GM12875 (cell line): ENCODE results near the gene COLEC12.

Experiments used
- H3K4me3 ChIP-seq: one replicate; pipeline ENCODE4 v1.5.1; 2011; ENCODE audit warnings: low read depth, low read length, control low read depth
- CTCF ChIP-seq: IDR thresholded peaks from 2 replicates; pipeline ENCODE4 v1.5.1; 2011; ENCODE audit warnings: low read depth, mild to moderate bottlenecking, control low read depth, inconsistent platforms, low read length, moderate library complexity, borderline replicate concordance; ENCODE audit not compliant: insufficient read depth

COLEC12 gene

DNA sequence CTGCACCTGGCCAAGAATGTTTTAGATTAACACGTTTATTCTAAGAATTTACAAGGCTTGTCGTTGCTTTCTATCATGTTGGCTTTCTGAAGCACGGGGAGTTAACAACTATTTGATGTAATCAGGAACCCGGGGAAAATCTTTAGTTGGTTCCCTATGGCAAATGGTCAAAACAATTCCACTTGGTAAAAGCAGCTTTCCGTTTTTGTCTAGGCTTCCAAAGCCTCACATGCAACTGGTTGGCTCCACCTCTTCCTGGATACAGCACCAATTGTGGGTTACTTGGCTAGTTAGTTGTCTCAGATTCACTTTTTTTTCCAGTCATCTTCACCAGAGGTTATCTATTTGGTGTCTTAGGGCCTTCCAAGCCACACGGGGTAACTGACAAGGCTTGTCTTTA lies 2.8 kb downstream of the COLEC12 start:
- no peak overlapping the region for H3K4me3 ChIP-seq
- TF ChIP-seq CTCF, result no peak

- H3K4me3 ChIP-seq, result no peak overlapping the region
Observed at GRCh38 chr18:495452-495851, 5.0 kb downstream of the COLEC12 start.

DNA sequence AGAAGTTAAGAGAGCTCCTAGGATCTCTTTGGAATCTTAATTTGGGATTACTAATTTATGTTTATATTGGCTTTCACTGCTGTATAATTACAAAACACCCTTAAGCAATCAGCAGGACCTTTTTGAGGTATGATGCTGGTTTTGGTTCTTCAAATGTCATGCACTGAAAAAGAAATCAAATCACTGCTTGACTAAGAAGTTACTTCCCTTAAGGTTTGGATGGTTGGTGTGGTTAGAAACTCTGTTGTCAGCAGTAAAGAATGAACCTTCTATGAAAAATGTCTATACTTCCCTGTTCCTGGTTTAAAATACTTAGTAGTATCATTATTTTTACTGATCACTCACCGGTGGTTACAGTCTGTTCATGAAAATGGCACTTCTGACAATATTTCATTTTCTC lies 5.5 kb downstream of the COLEC12 start:
- no peak overlapping the region for H3K4me3 ChIP-seq
- no peak for TF ChIP-seq CTCF

More at GRCh38 chr18:495452-495851, 5.0 kb downstream of the COLEC12 start:
- no peak for TF ChIP-seq CTCF

- no peak overlapping the region for H3K4me3 ChIP-seq
- no peak for TF ChIP-seq CTCF
Observed at GRCh38 chr18:493986-494983, 6.2 kb downstream of the COLEC12 start.

GRCh38 chr18:492451-492850 lies 8.1 kb downstream of the COLEC12 start:
- H3K4me3 ChIP-seq, result no peak overlapping the region
- TF ChIP-seq CTCF, result no peak

DNA sequence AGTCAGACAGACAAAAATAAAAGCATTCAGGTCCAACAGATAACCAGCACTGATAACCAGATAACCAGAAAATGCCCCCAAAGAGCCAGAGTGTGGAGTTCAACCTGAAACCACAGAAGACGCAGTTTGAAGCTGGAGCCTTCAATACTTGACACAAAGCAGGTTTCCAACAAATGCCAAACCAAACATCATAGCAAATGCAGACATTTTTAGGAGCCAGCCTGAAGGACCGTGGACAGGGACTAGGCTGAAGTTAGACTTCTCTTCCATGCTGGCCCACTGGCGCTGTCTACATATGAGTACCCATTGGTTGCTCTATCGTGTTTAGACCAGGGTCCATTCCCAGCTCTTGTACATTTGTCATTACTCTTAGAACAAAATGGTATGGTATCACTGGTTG lies 9.9 kb downstream of the COLEC12 start:
- no peak for TF ChIP-seq CTCF
- H3K4me3 ChIP-seq, result no peak overlapping the region

DNA sequence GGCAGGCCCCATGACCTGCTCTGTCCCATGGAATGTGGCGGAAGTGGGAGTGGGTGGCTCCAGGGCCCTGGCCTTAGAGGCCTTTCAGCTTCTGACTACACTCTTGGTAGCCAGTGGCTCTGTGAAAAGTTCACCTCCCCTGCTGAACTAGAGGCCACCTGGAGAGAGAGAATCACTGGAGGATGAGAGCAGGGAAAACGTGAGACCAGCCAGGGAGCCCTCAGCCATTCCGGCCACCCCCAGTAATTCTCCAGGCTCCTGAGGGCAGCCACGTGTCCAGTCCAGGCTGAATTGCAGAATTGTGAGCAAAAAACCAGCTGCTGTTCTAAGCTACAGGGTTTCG lies 10.5 kb downstream of the COLEC12 start:
- TF ChIP-seq CTCF, result no peak
- H3K4me3 ChIP-seq, result no peak overlapping the region
